ENCODE results near the gene UBE4B. TPM values are rescaled to one million over a fixed set of nuclear protein-coding genes. Genes with fewer than 3 reads are reported as not detected.

Gene UBE4B
- total and polyA plus RNA-seq, 9 of the 15 experiments (the other 6 are each of a cell fraction or from before 2014, with no cell fraction given), result 11.7 to 73.7 (median 40.1) TPM

DNA sequence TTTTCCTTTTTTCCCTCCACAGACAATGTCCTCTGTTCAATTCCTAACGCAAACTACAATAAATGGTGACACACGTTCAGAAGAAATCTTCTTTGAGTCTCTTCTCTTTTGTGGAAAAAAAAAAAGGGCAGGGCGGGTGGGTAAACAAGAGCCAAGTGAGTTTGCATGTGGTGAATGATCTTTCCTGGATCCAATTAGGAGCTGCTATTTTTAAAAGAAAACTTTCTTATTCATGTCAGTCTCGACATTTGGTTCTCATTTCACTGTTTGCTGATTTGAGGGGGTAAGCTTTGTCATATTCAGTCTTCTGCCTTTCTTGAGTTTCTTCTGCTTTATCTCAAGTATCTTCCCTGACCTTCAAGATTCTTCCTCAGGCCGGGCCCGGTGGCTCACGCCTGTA, 148.4 kb downstream of the UBE4B start:
- in situ Hi-C loops (cut with MboI), result no loop called here
- H3K9ac ChIP-seq (ENCODE audit: insufficient read depth in 1 of 2, low read depth in 2 of 2, low read length in 2 of 2), result no peak overlapping the region
- intact Hi-C loops (cut with micrococcal nuclease), result no loop called here
- no peaks in the 10 kb centered on the region for H4K20me1 ChIP-seq (replicated peaks; ENCODE audit: control insufficient read depth, insufficient read depth, low read length)
- CTCF ChIA-PET (ENCODE audit: low intra/inter-chr PET ratio), result no interaction called here
- DNase-seq (ENCODE audit: extremely low read depth in 1 of 4, low spot score in 3 of 4), result no peak
- no TSS peak for BruUV-seq (replicated peaks)
- no peak overlapping the region for H3K4me2 ChIP-seq (ENCODE audit: insufficient read depth, low read length)
- 78% methylated on average over 6 of the region's 7 CpGs for WGBS (ENCODE audit: insufficient coverage, low coverage, missing lambda C conversion rate)
- no peak overlapping the region for H3K4me3 ChIP-seq
- H3K36me3 ChIP-seq (ENCODE audit: control insufficient read depth, insufficient read depth, low read length), result peaks cover 28% of the 10 kb centered on the region
- no peaks in the 10 kb centered on the region for H3K9me3 ChIP-seq (replicated peaks; ENCODE audit: control insufficient read depth, insufficient read depth, low read depth, low read length)
- ATAC-seq, result no peak
- no peaks in the 10 kb centered on the region for H3K9me1 ChIP-seq (ENCODE audit: control insufficient read depth, insufficient read depth, low read length)
- no peaks in the 10 kb centered on the region for H3K27me3 ChIP-seq (ENCODE audit: control insufficient read depth in 2 of 2, insufficient read depth in 2 of 2, low read length in 2 of 2)
- H3K4me1 ChIP-seq (replicated peaks in 1 of 2; ENCODE audit: control insufficient read depth in 2 of 2, insufficient read depth in 2 of 2, low read length in 2 of 2), result no peaks in the 10 kb centered on the region
- POLR2A ChIA-PET, result no interaction called here
- TF ChIP-seq ZNF79 (CRISPR knock-in tag; IDR thresholded peaks at IDR 0.05; ENCODE audit: low read depth), result no peak
- TF ChIP-seq, protein P1, sequence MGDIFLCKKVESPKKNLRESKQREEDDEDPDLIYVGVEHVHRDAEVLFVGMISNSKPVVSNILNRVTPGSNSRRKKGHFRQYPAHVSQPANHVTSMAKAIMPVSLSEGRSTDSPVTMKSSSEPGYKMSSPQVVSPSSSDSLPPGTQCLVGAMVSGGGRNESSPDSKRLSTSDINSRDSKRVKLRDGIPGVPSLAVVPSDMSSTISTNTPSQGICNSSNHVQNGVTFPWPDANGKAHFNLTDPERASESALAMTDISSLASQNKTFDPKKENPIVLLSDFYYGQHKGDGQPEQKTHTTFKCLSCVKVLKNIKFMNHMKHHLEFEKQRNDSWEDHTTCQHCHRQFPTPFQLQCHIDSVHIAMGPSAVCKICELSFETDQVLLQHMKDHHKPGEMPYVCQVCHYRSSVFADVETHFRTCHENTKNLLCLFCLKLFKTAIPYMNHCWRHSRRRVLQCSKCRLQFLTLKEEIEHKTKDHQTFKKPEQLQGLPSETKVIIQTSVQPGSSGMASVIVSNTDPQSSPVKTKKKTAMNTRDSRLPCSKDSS (IDR thresholded peaks at IDR 0.05; ENCODE audit: low read depth, partially characterized antibody), result no peak
- TF ChIP-seq TRIM24 (IDR thresholded peaks at IDR 0.05), result no peak
- no peak for TF ChIP-seq HNRNPUL1 (IDR thresholded peaks at IDR 0.05; ENCODE audit: low read length)
- TF ChIP-seq PTRF (tag; IDR thresholded peaks at IDR 0.05), result no peak
- no peak for TF ChIP-seq NFE2 (IDR thresholded peaks at IDR 0.05; ENCODE audit: low read depth)
- no peak for TF ChIP-seq NR3C1 (CRISPR knock-in tag; IDR thresholded peaks at IDR 0.05)
- no peak for TF ChIP-seq ZNF707 (CRISPR knock-in tag; conservative IDR thresholded peaks at IDR 0.05)
- no peak for TF ChIP-seq KAT2B (IDR thresholded peaks at IDR 0.05; ENCODE audit: low read depth, low read length)
- TF ChIP-seq, protein P2, sequence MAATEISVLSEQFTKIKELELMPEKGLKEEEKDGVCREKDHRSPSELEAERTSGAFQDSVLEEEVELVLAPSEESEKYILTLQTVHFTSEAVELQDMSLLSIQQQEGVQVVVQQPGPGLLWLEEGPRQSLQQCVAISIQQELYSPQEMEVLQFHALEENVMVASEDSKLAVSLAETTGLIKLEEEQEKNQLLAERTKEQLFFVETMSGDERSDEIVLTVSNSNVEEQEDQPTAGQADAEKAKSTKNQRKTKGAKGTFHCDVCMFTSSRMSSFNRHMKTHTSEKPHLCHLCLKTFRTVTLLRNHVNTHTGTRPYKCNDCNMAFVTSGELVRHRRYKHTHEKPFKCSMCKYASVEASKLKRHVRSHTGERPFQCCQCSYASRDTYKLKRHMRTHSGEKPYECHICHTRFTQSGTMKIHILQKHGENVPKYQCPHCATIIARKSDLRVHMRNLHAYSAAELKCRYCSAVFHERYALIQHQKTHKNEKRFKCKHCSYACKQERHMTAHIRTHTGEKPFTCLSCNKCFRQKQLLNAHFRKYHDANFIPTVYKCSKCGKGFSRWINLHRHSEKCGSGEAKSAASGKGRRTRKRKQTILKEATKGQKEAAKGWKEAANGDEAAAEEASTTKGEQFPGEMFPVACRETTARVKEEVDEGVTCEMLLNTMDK (IDR thresholded peaks at IDR 0.05; ENCODE audit: borderline replicate concordance, insufficient read depth, low read depth, low read length, poor library complexity, severe bottlenecking), result no peak
- no peak for TF ChIP-seq SOX6 (IDR thresholded peaks at IDR 0.05)
- no peak for TF ChIP-seq NFATC3 (IDR thresholded peaks at IDR 0.05)
- TF ChIP-seq LCOR (CRISPR knock-in tag; IDR thresholded peaks at IDR 0.05), result no peak
- no peak for TF ChIP-seq XRCC4 (IDR thresholded peaks at IDR 0.05; ENCODE audit: extremely low read depth, insufficient read depth, insufficient read length)
- no peak overlapping the region for H3K27ac ChIP-seq (ENCODE audit: extremely low read depth, low read depth, low read length)
- no peaks in the 10 kb centered on the region for H3K79me2 ChIP-seq (ENCODE audit: control insufficient read depth, insufficient read depth, low read length)
- H2AFZ ChIP-seq (ENCODE audit: low read depth, low read length), result no peak overlapping the region
- no peak for FAIRE-seq

Measured in K562 (cell line).